WTC11 (cell line): Measurements from ENCODE around the gene FOXE1. TPM values are rescaled to one million over a fixed set of nuclear protein-coding genes. Genes with fewer than 3 reads are reported as not detected.

Experiments used
- ATAC-seq: fragments of 200-7000 bp; cut with Tn5 transposase; 2 replicates; pipeline ENCODE4 v1.10.0; 2021; ENCODE audit warnings: mild to moderate bottlenecking, moderate library complexity
- CTCF ChIA-PET: fragments of 300-600 bp; sonication (Branson Sonifier 250); formaldehyde crosslinking; loops from one replicate; lab custom pipeline; 2021; ENCODE audit warnings: antibody characterized with exemption; lab: Charles Lee
- POLR2A ChIA-PET: fragments of 350-600 bp; sonication (Branson Sonifier 250); formaldehyde crosslinking; loops from one replicate; lab custom pipeline; 2021; ENCODE audit warnings: antibody characterized with exemption; lab: Charles Lee
- DNase-seq: peaks from one replicate; pipeline ENCODE4 v3.0.0; 2021; ENCODE audit warnings: low spot score
- H3K27ac Mint-ChIP-seq: 2 replicates; pipeline ENCODE4 v1.8.0; 2021; ENCODE audit warnings: mixed read lengths
- H3K27me3 Mint-ChIP-seq: 2 replicates; pipeline ENCODE4 v1.8.0; 2021; ENCODE audit warnings: low read depth, mild to moderate bottlenecking, moderate library complexity, mixed read lengths
- H3K36me3 Mint-ChIP-seq: 2 replicates; pipeline ENCODE4 v1.8.0; 2021; ENCODE audit warnings: mixed read lengths
- H3K4me1 Mint-ChIP-seq: 2 replicates; pipeline ENCODE4 v1.8.0; 2022; ENCODE audit warnings: mixed read lengths
- H3K4me3 Mint-ChIP-seq: 2 replicates; pipeline ENCODE4 v1.8.0; 2021; ENCODE audit warnings: mild to moderate bottlenecking, moderate library complexity, mixed read lengths
- H3K9me3 Mint-ChIP-seq: 2 replicates; pipeline ENCODE4 v1.8.0; 2021; ENCODE audit warnings: mixed read lengths
- ATF1 ChIP-seq: sonication (generic); formaldehyde crosslinking; IDR thresholded peaks from 2 replicates; pipeline ENCODE4 v1.8.1; 2023; ENCODE audit warnings: mild to moderate bottlenecking, moderate library complexity, missing genetic modification reagents
- ATF3 ChIP-seq: sonication (generic); formaldehyde crosslinking; conservative IDR thresholded peaks from 2 replicates; pipeline ENCODE4 v1.8.1; 2022; ENCODE audit warnings: mild to moderate bottlenecking, missing genetic modification reagents
- CBFB ChIP-seq: sonication (generic); formaldehyde crosslinking; IDR thresholded peaks from 2 replicates; pipeline ENCODE4 v1.8.1; 2022; ENCODE audit warnings: mild to moderate bottlenecking, low read depth, missing genetic modification reagents
- CDX4 ChIP-seq: fragments of 250-450 bp; sonication (Bioruptor Pico); IDR thresholded peaks from 2 replicates; pipeline ENCODE4 v1.9.0; 2021; ENCODE audit warnings: moderate library complexity, mild to moderate bottlenecking, inconsistent platforms, borderline replicate concordance
- CREM ChIP-seq: sonication (generic); formaldehyde crosslinking; IDR thresholded peaks from 2 replicates; pipeline ENCODE4 v1.8.1; 2022; ENCODE audit warnings: mild to moderate bottlenecking, missing genetic modification reagents, moderate library complexity
- EMX1 ChIP-seq: fragments of 250-450 bp; sonication (Bioruptor Pico); IDR thresholded peaks from 2 replicates; pipeline ENCODE4 v1.8.0; 2021; ENCODE audit warnings: mild to moderate bottlenecking
- FOXP1 ChIP-seq: sonication (generic); formaldehyde crosslinking; IDR thresholded peaks from 2 replicates; pipeline ENCODE4 v1.8.0; 2022; ENCODE audit warnings: missing genetic modification reagents, mild to moderate bottlenecking, moderate library complexity, borderline replicate concordance
- GTF2I ChIP-seq: fragments of 250-450 bp; sonication (Bioruptor Pico); conservative IDR thresholded peaks from 2 replicates; pipeline ENCODE4 v1.4.0; 2021; ENCODE audit warnings: mild to moderate bottlenecking
- MLX ChIP-seq: sonication (generic); formaldehyde crosslinking; IDR thresholded peaks from 2 replicates; pipeline ENCODE4 v1.8.1; 2023; ENCODE audit warnings: mild to moderate bottlenecking, missing genetic modification reagents, moderate library complexity
- MXD4 ChIP-seq: fragments of 250-450 bp; sonication (Bioruptor Pico); IDR thresholded peaks from 2 replicates; pipeline ENCODE4 v1.8.0; 2021; ENCODE audit warnings: mild to moderate bottlenecking, moderate library complexity, borderline replicate concordance
- PRRX2 ChIP-seq: fragments of 250-450 bp; sonication (Bioruptor Pico); IDR thresholded peaks from 2 replicates; pipeline ENCODE4 v1.8.0; 2021; ENCODE audit warnings: mild to moderate bottlenecking
- TCF7 ChIP-seq: sonication (generic); formaldehyde crosslinking; IDR thresholded peaks from 2 replicates; pipeline ENCODE4 v1.8.0; 2022; ENCODE audit warnings: mild to moderate bottlenecking, low read depth, missing genetic modification reagents, moderate library complexity
- ZBTB21 ChIP-seq: sonication (generic); formaldehyde crosslinking; IDR thresholded peaks from 2 replicates; pipeline ENCODE4 v1.8.1; 2023; ENCODE audit warnings: mild to moderate bottlenecking, missing genetic modification reagents, borderline replicate concordance
- ZNF121 ChIP-seq: sonication (generic); formaldehyde crosslinking; IDR thresholded peaks from 2 replicates; pipeline ENCODE4 v1.8.0; 2023; ENCODE audit warnings: missing genetic modification reagents
- ZNF219 ChIP-seq: sonication (generic); formaldehyde crosslinking; IDR thresholded peaks from 2 replicates; pipeline ENCODE4 v1.8.0; 2023; ENCODE audit warnings: missing genetic modification reagents, mild to moderate bottlenecking, borderline replicate concordance
- ZNF263 ChIP-seq: sonication (generic); formaldehyde crosslinking; IDR thresholded peaks from 2 replicates; pipeline ENCODE4 v1.8.1; 2022; ENCODE audit warnings: low read depth, mild to moderate bottlenecking, moderate library complexity, missing genetic modification reagents
- ZNF396 ChIP-seq: fragments of 250-450 bp; sonication (Bioruptor Pico); IDR thresholded peaks from 2 replicates; pipeline ENCODE4 v1.8.0; 2021; ENCODE audit warnings: mild to moderate bottlenecking, moderate library complexity, borderline replicate concordance
- ZNF416 ChIP-seq: fragments of 250-450 bp; sonication (Bioruptor Pico); IDR thresholded peaks from 2 replicates; pipeline ENCODE4 v1.9.0; 2021; ENCODE audit warnings: mild to moderate bottlenecking, inconsistent platforms
- ZNF512 ChIP-seq: sonication (generic); formaldehyde crosslinking; IDR thresholded peaks from 2 replicates; pipeline ENCODE4 v1.8.1; 2022; ENCODE audit warnings: missing genetic modification reagents, borderline replicate concordance
- ZSCAN18 ChIP-seq: fragments of 250-450 bp; sonication (Bioruptor Pico); IDR thresholded peaks from 2 replicates; pipeline ENCODE4 v2.1.2; 2022; ENCODE audit warnings: mild to moderate bottlenecking, moderate library complexity
- total RNA-seq: library from RNA; stranded (reverse); gene quantifications from 3 replicates; pipeline ENCODE4 v1.2.3, GENCODE V29; 2021
- TF ChIP-seq, protein P1 (sequence below): sonication (generic); formaldehyde crosslinking; IDR thresholded peaks from 2 replicates; pipeline ENCODE4 v1.8.0; 2022; ENCODE audit warnings: mild to moderate bottlenecking, missing genetic modification reagents
- TF ChIP-seq, protein P2 (sequence below): sonication (generic); formaldehyde crosslinking; IDR thresholded peaks from 2 replicates; pipeline ENCODE4 v1.8.0; 2022; ENCODE audit warnings: mild to moderate bottlenecking, missing genetic modification reagents
- TF ChIP-seq, protein P3 (sequence below): fragments of 200-600 bp; IDR thresholded peaks from 2 replicates; pipeline ENCODE4 v1.8.0; 2022; ENCODE audit warnings: antibody characterized with exemption
- TF ChIP-seq, protein P4 (sequence below): sonication (generic); formaldehyde crosslinking; IDR thresholded peaks from 2 replicates; pipeline ENCODE4 v1.8.1; 2023; ENCODE audit warnings: mild to moderate bottlenecking, missing genetic modification reagents, moderate library complexity

Gene FOXE1
- total RNA-seq, 1 experiment from 2014 or later, result 0.09 TPM

GRCh38 chr9:97852399-97853055 lies 499 bp upstream of the FOXE1 start:
- Mint-ChIP-seq H3K36me3 (peaks cover 5% of the 10 kb centered on the region; the same call in 1 of the 2 replicates), H3K9me3 (no peaks in the 10 kb centered on the region), H3K27ac (no peak overlapping the region), H3K4me3 (peak overlapping the region; percentile 62), H3K4me1 (peaks cover 48% of the 10 kb centered on the region), H3K27me3 (peaks cover 94% of the 10 kb centered on the region)
- DNase-seq (peak; percentile 52), ATAC-seq (peak; percentile 2)
- TF ChIP-seq MLX (no peak), ZNF396 (CRISPR knock-in tag) (no peak), EMX1 (CRISPR knock-in tag) (no peak), ATF1 (no peak), ZNF219 (no peak), CDX4 (CRISPR knock-in tag) (no peak), ATF3 (CRISPR knock-in tag) (no peak), CBFB (no peak), ZBTB21 (CRISPR knock-in tag) (no peak), ZNF121 (no peak), ZNF512 (CRISPR knock-in tag) (no peak), FOXP1 (no peak), PRRX2 (CRISPR knock-in tag) (no peak), ZNF263 (CRISPR knock-in tag) (no peak), CREM (CRISPR knock-in tag) (no peak)
- TF ChIP-seq, protein P1, sequence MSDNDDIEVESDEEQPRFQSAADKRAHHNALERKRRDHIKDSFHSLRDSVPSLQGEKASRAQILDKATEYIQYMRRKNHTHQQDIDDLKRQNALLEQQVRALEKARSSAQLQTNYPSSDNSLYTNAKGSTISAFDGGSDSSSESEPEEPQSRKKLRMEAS (CRISPR knock-in tag), result no peak
- TF ChIP-seq, protein P2, sequence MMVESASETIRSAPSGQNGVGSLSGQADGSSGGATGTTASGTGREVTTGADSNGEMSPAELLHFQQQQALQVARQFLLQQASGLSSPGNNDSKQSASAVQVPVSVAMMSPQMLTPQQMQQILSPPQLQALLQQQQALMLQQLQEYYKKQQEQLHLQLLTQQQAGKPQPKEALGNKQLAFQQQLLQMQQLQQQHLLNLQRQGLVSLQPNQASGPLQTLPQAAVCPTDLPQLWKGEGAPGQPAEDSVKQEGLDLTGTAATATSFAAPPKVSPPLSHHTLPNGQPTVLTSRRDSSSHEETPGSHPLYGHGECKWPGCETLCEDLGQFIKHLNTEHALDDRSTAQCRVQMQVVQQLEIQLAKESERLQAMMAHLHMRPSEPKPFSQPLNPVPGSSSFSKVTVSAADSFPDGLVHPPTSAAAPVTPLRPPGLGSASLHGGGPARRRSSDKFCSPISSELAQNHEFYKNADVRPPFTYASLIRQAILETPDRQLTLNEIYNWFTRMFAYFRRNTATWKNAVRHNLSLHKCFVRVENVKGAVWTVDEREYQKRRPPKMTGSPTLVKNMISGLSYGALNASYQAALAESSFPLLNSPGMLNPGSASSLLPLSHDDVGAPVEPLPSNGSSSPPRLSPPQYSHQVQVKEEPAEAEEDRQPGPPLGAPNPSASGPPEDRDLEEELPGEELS, result no peak
- CTCF ChIA-PET, result no interaction called here
- POLR2A ChIA-PET, result no interaction called here

DNA sequence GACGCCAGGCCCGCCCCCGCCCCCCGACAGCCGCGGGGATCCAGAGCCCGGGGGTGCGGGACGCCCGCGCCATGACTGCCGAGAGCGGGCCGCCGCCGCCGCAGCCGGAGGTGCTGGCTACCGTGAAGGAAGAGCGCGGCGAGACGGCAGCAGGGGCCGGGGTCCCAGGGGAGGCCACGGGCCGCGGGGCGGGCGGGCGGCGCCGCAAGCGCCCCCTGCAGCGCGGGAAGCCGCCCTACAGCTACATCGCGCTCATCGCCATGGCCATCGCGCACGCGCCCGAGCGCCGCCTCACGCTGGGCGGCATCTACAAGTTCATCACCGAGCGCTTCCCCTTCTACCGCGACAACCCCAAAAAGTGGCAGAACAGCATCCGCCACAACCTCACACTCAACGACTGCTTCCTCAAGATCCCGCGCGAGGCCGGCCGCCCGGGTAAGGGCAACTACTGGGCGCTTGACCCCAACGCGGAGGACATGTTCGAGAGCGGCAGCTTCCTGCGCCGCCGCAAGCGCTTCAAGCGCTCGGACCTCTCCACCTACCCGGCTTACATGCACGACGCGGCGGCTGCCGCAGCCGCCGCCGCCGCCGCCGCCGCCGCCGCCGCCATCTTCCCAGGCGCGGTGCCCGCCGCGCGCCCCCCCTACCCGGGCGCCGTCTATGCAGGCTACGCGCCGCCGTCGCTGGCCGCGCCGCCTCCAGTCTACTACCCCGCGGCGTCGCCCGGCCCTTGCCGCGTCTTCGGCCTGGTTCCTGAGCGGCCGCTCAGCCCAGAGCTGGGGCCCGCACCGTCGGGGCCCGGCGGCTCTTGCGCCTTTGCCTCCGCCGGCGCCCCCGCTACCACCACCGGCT lies 1.0 kb downstream of the FOXE1 start:
- H3K4me3 Mint-ChIP-seq, result peak overlapping the region; percentile 80
- H3K27me3 Mint-ChIP-seq, result peaks cover 94% of the 10 kb centered on the region
- POLR2A ChIA-PET, result interaction anchor here (0.6 kb wide), 1 partner anchor 10 kb away, joined by 3 read pairs; no protein-coding TSS in a partner anchor
- TF ChIP-seq ZSCAN18, result no peak
- TF ChIP-seq, protein P3, sequence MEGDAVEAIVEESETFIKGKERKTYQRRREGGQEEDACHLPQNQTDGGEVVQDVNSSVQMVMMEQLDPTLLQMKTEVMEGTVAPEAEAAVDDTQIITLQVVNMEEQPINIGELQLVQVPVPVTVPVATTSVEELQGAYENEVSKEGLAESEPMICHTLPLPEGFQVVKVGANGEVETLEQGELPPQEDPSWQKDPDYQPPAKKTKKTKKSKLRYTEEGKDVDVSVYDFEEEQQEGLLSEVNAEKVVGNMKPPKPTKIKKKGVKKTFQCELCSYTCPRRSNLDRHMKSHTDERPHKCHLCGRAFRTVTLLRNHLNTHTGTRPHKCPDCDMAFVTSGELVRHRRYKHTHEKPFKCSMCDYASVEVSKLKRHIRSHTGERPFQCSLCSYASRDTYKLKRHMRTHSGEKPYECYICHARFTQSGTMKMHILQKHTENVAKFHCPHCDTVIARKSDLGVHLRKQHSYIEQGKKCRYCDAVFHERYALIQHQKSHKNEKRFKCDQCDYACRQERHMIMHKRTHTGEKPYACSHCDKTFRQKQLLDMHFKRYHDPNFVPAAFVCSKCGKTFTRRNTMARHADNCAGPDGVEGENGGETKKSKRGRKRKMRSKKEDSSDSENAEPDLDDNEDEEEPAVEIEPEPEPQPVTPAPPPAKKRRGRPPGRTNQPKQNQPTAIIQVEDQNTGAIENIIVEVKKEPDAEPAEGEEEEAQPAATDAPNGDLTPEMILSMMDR, result no peak
- TF ChIP-seq MXD4 (CRISPR knock-in tag), result no peak
- TF ChIP-seq ZNF416 (CRISPR knock-in tag), result no peak
- TF ChIP-seq TCF7, result no peak
- no peak for TF ChIP-seq GTF2I (CRISPR knock-in tag)
- TF ChIP-seq, protein P4, sequence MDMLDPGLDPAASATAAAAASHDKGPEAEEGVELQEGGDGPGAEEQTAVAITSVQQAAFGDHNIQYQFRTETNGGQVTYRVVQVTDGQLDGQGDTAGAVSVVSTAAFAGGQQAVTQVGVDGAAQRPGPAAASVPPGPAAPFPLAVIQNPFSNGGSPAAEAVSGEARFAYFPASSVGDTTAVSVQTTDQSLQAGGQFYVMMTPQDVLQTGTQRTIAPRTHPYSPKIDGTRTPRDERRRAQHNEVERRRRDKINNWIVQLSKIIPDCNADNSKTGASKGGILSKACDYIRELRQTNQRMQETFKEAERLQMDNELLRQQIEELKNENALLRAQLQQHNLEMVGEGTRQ (CRISPR knock-in tag), result no peak
- TF ChIP-seq PRRX2 (CRISPR knock-in tag), result no peak

More for the DNA sequence above, 1.0 kb downstream of the FOXE1 start:
- ATAC-seq (peak; percentile 9), DNase-seq (peak; percentile 61)
- Mint-ChIP-seq H3K36me3 (peaks cover 5% of the 10 kb centered on the region; the same call in 1 of the 2 replicates), H3K4me1 (peaks cover 48% of the 10 kb centered on the region), H3K9me3 (no peaks in the 10 kb centered on the region), H3K27ac (no peak overlapping the region)
- CTCF ChIA-PET, result interaction anchor here (0.9 to 1.1 kb wide), 3 partner anchors 14 to 39 kb away, joined by 3 read pairs; no protein-coding TSS in a partner anchor
